GM12878 (cell line): ENCODE results near the gene CCDC107. TPM values are rescaled to one million over a fixed set of nuclear protein-coding genes. Genes with fewer than 3 reads are reported as not detected.

ENCODE experiments used
- ATAC-seq: fragments of 200-7000 bp; cut with Tn5 transposase; 3 replicates; pipeline ENCODE4 v1.9.1; 2020; ENCODE audit warnings: mild to moderate bottlenecking, moderate library complexity
- BruUV-seq: library from RNA; stranded (reverse); fragments of 400-500 nt; replicated peaks from 2 replicates; lab custom pipeline; 2021; lab: Mats Ljungman, UMichigan
- CTCF ChIA-PET: fragments of 300-600 bp; sonication (Branson Sonifier 250); formaldehyde crosslinking; extraction: SDS; loops from one replicate; lab custom pipeline; 2021; ENCODE audit warnings: inconsistent platforms; lab: Yijun Ruan, JAX
- POLR2A ChIA-PET: fragments of 350-600 bp; formaldehyde crosslinking; extraction: SDS; loops from one replicate; lab custom pipeline; 2021; ENCODE audit warnings: inconsistent platforms; lab: Charles Lee
- RAD21 ChIA-PET: fragments of 300-600 bp; sonication (Branson Sonifier 250); formaldehyde crosslinking; loops from one replicate; lab custom pipeline; 2023; ENCODE audit warnings: antibody characterized with exemption; ENCODE audit not compliant: unreplicated experiment; lab: Charles Lee
- SMC1A ChIA-PET: fragments of 300-600 bp; sonication (Branson Sonifier 250); formaldehyde crosslinking; loops from one replicate; lab custom pipeline; 2023; ENCODE audit not compliant: unreplicated experiment, uncharacterized antibody; lab: Charles Lee
- DNase-seq: peaks from one replicate; pipeline ENCODE4 v3.0.0-alpha.2; 2011; ENCODE audit warnings: low read depth, low spot score
- FAIRE-seq: peaks from 3 replicates; lab custom pipeline; 2011; peaks lifted over from hg19 to GRCh38; lab: Jason Lieb, UNC
- H2AFZ ChIP-seq: 2 replicates; pipeline ENCODE4 v1.6.0; 2011; ENCODE audit warnings: low read depth, low read length, control low read depth; ENCODE audit not compliant: control insufficient read depth
- H3K27ac ChIP-seq: 2 replicates; pipeline ENCODE4 v1.5.1; 2011; ENCODE audit warnings: control low read depth; ENCODE audit not compliant: control insufficient read depth, insufficient read depth
- H3K27me3 ChIP-seq, 2 experiments: replicated peaks in 1 of 2; 2 replicates each; pipeline versions ENCODE4 v1.6.0 to v1.6.1; 2011; ENCODE audit warnings: low read length in 1 of 2; ENCODE audit not compliant: control insufficient read depth in 2 of 2, insufficient read depth in 2 of 2
- H3K36me3 ChIP-seq, 2 experiments: 2 replicates each; pipeline ENCODE4 v1.5.1; 2011; ENCODE audit warnings: low read length in 1 of 2; ENCODE audit not compliant: control insufficient read depth in 2 of 2, insufficient read depth in 2 of 2
- H3K4me1 ChIP-seq: 2 replicates; pipeline ENCODE4 v1.6.1; 2011; ENCODE audit warnings: mild to moderate bottlenecking, low read length, moderate library complexity, mixed read lengths; ENCODE audit not compliant: control insufficient read depth, insufficient read depth
- H3K4me2 ChIP-seq: 2 replicates; pipeline ENCODE4 v1.6.0; 2011; ENCODE audit warnings: control low read depth; ENCODE audit not compliant: control insufficient read depth, insufficient read depth
- H3K4me3 ChIP-seq: fragments of 200-600 bp; sonication (generic); 2 replicates; pipeline ENCODE4 v1.5.1; 2016
- H3K79me2 ChIP-seq: 2 replicates; pipeline ENCODE4 v1.6.0; 2011; ENCODE audit warnings: low read length; ENCODE audit not compliant: control insufficient read depth, insufficient read depth
- H3K9ac ChIP-seq: 2 replicates; pipeline ENCODE4 v1.8.0; 2011; ENCODE audit warnings: low read length, control low read depth, mixed read lengths; ENCODE audit not compliant: control insufficient read depth, insufficient read depth
- H3K9me3 ChIP-seq: replicated peaks from 3 replicates; pipeline ENCODE4 v1.5.1; 2011; ENCODE audit warnings: mild to moderate bottlenecking, low read length; ENCODE audit not compliant: control insufficient read depth, insufficient read depth
- H4K20me1 ChIP-seq: 2 replicates; pipeline ENCODE4 v1.6.0; 2011; ENCODE audit not compliant: control insufficient read depth, insufficient read depth
- SPI1 ChIP-seq: IDR thresholded peaks from 2 replicates; pipeline ENCODE4 v1.6.1; 2011; ENCODE audit warnings: low read depth, mild to moderate bottlenecking, low read length, moderate library complexity, borderline replicate concordance; ENCODE audit not compliant: insufficient read depth
- SREBF1 ChIP-seq: IDR thresholded peaks from 2 replicates; pipeline ENCODE4 v1.6.1; 2012; ENCODE audit warnings: mild to moderate bottlenecking, low read length
- ZBED1 ChIP-seq: IDR thresholded peaks from 2 replicates; pipeline ENCODE4 v1.6.1; 2016; ENCODE audit warnings: borderline replicate concordance
- WGBS: methylation state at CpG from one replicate; pipeline ENCODE4 v1.1.6; 2016; ENCODE audit warnings: low lambda C conversion rate; ENCODE audit not compliant: insufficient replicate concordance, insufficient coverage; ENCODE audit errors: missing lambda C conversion rate; 5-methylcytosine and 5-hydroxymethylcytosine counted together
- in situ Hi-C: fragments of 300-500 bp; cut with MboI; formaldehyde crosslinking; loops from 9 replicates; pipeline ENCODE4 v1.14.3; 2018; ENCODE audit warnings: mixed read lengths
- intact Hi-C: fragments of 100-400 bp; cut with micrococcal nuclease; formaldehyde crosslinking; loops from one replicate; pipeline ENCODE4 v1.14.2; 2022; ENCODE audit not compliant: unreplicated experiment
- polyA plus RNA-seq, 11 experiments: library from polyadenylated mRNA; depleted of rRNA in 4 of 11; unstranded in 6 of 11; stranded (reverse) in 5 of 11; fragments of >200 nt; fragmentation: Nextera tagmentation in 4 of 11; fragmentation: Illumina TruSeq in 1 of 11; extraction: Ambion mirVana in 4 of 11; extraction: Trizol in 1 of 11; gene quantifications; 1 replicate in 1 of 11; 2 replicates in 10 of 11; pipeline versions ENCODE4 v1.2.1 to v1.2.3, GENCODE V29; 2011 to 2016; ENCODE audit warnings: inconsistent platforms in 2 of 11, missing spikeins in 2 of 11, low read depth in 1 of 11
- total RNA-seq, 4 experiments: library from RNA; depleted of rRNA in 3 of 4; stranded (reverse); fragments of >200 nt in 3 of 4; fragmentation: Illumina TruSeq in 1 of 4; extraction: Trizol in 1 of 4; gene quantifications; 2 replicates each; pipeline versions ENCODE4 v1.2.1 to v1.2.3, GENCODE V29; 2013 to 2021

The CCDC107 gene
- total and polyA plus RNA-seq, 10 of the 15 experiments (the other 5 are each of a cell fraction or from before 2014, with no cell fraction given): 0.19 to 18.3 (median 10.6) TPM

DNA sequence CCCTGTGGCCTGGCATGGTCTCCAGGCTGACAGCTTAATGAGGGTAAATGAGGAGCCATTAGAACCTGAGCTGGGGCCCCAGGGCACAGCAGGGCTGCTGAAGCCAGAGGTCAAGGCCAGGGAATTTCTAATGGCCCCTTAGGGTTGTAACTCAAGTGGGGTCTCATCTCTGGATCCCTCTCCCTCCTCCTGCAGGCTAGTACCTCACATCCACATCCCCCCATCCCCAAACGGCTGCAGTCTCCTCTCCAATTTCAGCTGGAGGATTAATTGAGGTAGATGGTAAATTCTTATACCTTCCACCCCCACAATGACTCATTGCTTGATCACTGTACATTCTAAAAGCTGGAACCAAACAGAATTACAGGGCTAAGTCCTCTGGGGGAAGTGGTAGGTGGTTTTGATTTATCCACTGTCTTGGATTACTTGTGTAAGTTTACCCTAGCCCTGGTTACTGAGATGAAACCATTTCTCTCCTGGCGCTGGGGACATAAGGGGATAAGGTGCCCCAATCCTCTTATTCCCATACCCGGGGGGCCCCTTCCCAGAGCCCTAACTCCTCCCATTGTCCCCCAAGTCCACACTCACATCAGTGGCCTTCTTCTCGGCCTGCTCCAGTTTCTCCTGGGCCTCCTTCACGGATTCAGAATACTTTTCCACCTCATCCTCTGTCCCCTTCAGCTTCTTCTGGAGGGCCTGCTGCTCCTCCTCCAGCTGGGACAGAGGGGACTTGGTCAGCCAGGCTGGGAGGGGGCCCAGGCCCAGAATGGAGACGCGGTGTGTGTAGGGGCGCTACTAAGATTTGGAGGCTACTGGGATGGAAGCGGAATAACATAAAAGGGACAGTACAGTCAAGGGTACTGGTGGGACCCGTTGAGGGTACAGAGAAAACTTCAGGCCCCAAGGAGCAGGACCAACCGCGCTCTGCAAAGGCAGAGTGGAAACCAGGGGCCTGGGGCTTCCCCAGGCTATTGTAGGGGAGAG, 30.8 kb downstream of the CCDC107 start:
- ChIA-PET SMC1A (interaction anchor here (0.8 to 2.0 kb wide), 3 partner anchors 8 to 20 kb away, joined by 3 to 7 read pairs (median 5); no protein-coding TSS in a partner anchor), POLR2A (interaction anchor here (0.6 to 1.4 kb wide), 4 partner anchors 7 to 60 kb away, joined by 3 to 6 read pairs (median 4); partner anchors contain the start of genes GBA2 and RGP1), CTCF (interaction anchor here (1.0 to 15.2 kb wide), 6 partner anchors 8 to 137 kb away, joined by 3 to 227 read pairs (median 5); partner anchors contain the start of genes ARHGEF39, CCDC107 and RMRP), RAD21 (interaction anchor here (0.7 kb wide), 1 partner anchor 24 kb away, joined by 3 read pairs; the partner anchor contains the start of gene ARHGEF39)
- H4K20me1 ChIP-seq: no peaks in the 10 kb centered on the region
- intact Hi-C loops: no loop called here
- H3K4me2 ChIP-seq: peak overlapping the region; percentile 90
- no peak for FAIRE-seq
- TSS peak; percentile 57 for BruUV-seq
- H3K4me3 ChIP-seq: peak overlapping the region; percentile 36; the same call in 1 of the 2 replicates
- no peaks in the 10 kb centered on the region for H3K36me3 ChIP-seq
- H3K27me3 ChIP-seq: no peaks in the 10 kb centered on the region; a peak in 1 of 4 replicates
- in situ Hi-C loops: no loop called here
- no peak overlapping the region for H3K27ac ChIP-seq
- 70% methylated on average over 12 of the region's 12 CpGs for WGBS
- TF ChIP-seq SREBF1 (no peak), ZBED1 (no peak), SPI1 (0 out of 2 replicates have a peak, but pooled peaks have one; percentile 5)
- no peaks in the 10 kb centered on the region; the same call in 1 of the 2 replicates for H3K79me2 ChIP-seq
- H3K9me3 ChIP-seq: no peaks in the 10 kb centered on the region
- no peak overlapping the region for H2AFZ ChIP-seq
- peak overlapping the region; percentile 14; the same call in 1 of the 2 replicates for H3K9ac ChIP-seq
- peaks cover 3% of the 10 kb centered on the region; the same call in 1 of the 2 replicates for H3K4me1 ChIP-seq
- DNase-seq: no peak
- ATAC-seq: peak; percentile 11; the same call in 1 of the 3 replicates
